ENCODE results near the gene ELMO3.

ELMO3 gene

GRCh38 chr16:67157892-67158635 is 40.9 kb upstream of the ELMO3 start:
- peaks cover 50% of the 10 kb centered on the region for H3K4me1 Mint-ChIP-seq (ENCODE audit: low read depth)
- H3K9me3 Mint-ChIP-seq, result no peaks in the 10 kb centered on the region
- DNase-seq (ENCODE audit: low spot score), result no peak
- peaks cover 2% of the 10 kb centered on the region for H3K27me3 Mint-ChIP-seq (ENCODE audit: low read depth)
- peak overlapping the region; percentile 95 for H3K27ac Mint-ChIP-seq
- H3K36me3 Mint-ChIP-seq (ENCODE audit: low read depth), result peaks cover 35% of the 10 kb centered on the region
- H3K4me3 Mint-ChIP-seq, result peak overlapping the region; percentile 86

DNA sequence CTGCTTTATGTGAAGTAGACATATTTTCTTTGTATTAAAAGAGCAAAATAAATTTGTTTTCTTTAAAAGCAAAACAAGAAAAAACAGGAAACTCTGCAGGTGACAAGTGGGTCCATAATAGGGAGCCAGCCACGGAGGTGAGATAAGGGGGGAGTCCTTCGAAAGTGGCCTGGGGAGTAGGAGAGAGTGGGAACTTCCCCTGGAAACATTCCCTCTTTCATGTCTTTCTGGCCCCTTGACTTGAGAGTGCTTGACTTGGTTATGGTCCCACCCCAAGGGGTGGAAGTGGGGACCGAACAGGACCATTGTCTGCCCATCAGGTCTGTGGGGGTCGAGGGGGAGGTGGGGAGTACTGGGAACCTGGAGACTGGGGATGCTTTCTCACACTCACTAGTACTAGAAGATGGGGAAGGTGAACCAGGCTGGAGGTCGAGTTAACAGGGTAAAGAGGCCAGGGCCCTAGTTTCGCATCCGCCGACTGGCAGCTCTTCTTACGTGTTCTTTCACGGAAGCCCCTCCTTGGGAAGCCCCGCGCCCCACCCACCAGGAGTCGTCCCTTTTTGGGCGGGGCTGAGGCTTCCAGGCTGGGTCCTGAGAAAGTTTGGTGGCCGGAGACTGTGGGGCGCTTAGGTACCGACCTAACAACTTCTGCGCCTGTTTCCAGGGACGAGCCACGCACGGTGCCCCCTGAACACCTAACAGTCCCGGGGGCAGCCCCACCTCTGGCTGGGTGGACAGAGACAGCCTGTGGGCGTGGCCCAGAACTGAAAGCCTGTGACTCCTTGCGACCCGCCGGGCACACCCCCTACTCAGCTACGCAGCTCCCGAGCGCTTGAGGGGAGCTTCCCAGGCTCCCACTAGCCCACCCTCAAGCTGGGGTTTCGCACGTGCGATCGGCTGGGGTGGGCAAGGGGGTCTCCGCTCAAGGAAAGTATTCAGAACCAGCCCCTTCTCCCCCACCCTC is 40.0 kb upstream of the ELMO3 start:
- Mint-ChIP-seq H3K27me3 (ENCODE audit: low read depth) (peaks cover 2% of the 10 kb centered on the region), H3K4me1 (ENCODE audit: low read depth) (peaks cover 44% of the 10 kb centered on the region), H3K9me3 (no peaks in the 10 kb centered on the region), H3K36me3 (ENCODE audit: low read depth) (peaks cover 30% of the 10 kb centered on the region), H3K27ac (peak overlapping the region; percentile 95), H3K4me3 (peak overlapping the region; percentile 86)
- peak; percentile 87 for DNase-seq (ENCODE audit: low spot score)

DNA sequence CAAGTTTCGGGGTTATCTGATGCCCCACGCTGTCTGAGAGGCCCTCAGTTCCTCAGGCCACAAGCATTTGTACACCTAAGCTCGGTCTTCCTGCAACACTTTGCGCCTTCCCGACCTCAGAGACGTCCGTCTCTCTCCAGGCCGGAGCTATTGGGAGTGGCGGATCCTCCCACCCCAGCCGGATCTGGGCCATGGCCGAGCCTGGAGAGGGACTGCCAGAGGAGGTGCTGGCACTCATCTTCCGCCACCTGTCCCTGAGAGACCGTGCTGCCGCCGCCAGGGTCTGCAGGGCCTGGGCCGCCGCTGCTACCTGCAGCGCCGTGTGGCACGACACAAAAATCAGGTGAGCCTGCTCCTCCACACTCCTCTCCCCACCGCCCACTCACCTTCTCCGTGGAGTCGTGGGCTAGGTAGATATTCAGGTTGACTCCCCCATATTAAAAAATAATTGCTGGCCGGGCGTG is 37.3 kb upstream of the ELMO3 start:
- H3K27ac Mint-ChIP-seq, result no peak overlapping the region
- peaks cover 41% of the 10 kb centered on the region for H3K4me1 Mint-ChIP-seq (ENCODE audit: low read depth)
- DNase-seq (ENCODE audit: low spot score), result no peak
- H3K36me3 Mint-ChIP-seq (ENCODE audit: low read depth), result peaks cover 31% of the 10 kb centered on the region
- H3K4me3 Mint-ChIP-seq, result peak overlapping the region; percentile 66
- H3K27me3 Mint-ChIP-seq (ENCODE audit: low read depth), result peaks cover 22% of the 10 kb centered on the region
- H3K9me3 Mint-ChIP-seq, result no peaks in the 10 kb centered on the region

- peaks cover 27% of the 10 kb centered on the region for H3K36me3 Mint-ChIP-seq (ENCODE audit: low read depth)
- H3K27ac Mint-ChIP-seq, result peak overlapping the region; percentile 67
- no peaks in the 10 kb centered on the region for H3K9me3 Mint-ChIP-seq
- H3K27me3 Mint-ChIP-seq (ENCODE audit: low read depth), result peaks cover 29% of the 10 kb centered on the region
- peak overlapping the region; percentile 66 for H3K4me3 Mint-ChIP-seq
- H3K4me1 Mint-ChIP-seq (ENCODE audit: low read depth), result peaks cover 34% of the 10 kb centered on the region
- DNase-seq (ENCODE audit: low spot score), result no peak
Measured at GRCh38 chr16:67162506-67163163, 36.3 kb upstream of the ELMO3 start.

DNA sequence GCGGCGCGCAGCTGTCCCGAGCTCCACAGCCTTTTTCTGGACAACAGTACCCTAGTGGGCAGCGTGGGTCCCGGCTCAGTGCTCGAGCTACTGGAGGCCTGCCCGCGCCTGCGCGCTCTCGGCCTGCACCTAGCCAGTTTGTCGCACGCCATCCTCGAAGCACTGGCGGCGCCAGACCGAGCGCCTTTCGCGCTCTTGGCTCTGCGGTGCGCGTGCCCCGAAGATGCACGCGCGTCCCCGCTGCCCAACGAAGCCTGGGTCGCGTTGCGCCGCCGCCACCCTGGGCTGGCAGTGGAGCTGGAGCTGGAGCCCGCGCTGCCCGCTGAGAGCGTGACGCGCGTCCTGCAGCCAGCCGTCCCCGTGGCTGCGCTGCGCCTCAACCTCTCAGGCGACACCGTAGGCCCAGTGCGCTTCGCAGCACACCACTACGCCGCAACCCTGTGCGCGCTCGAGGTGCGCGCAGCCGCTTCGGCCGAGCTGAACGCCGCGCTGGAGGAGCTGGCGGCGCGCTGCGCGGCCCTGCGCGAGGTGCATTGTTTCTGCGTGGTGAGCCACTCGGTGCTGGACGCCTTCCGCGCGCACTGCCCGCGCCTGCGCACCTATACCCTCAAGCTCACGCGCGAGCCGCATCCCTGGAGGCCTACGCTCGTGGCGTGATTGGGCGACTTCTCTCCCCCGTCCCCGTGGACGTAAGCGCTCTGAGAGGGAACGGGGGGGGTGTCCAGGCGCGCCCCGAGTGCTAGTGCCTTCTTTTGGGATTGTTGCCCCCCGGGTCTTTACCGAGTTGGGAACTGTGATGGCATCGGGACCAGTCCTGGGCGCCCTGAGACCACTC is 35.5 kb upstream of the ELMO3 start:
- Mint-ChIP-seq H3K4me1 (ENCODE audit: low read depth) (peaks cover 29% of the 10 kb centered on the region), H3K36me3 (ENCODE audit: low read depth) (peaks cover 23% of the 10 kb centered on the region), H3K9me3 (no peaks in the 10 kb centered on the region), H3K27ac (no peak overlapping the region), H3K4me3 (peak overlapping the region; percentile 38), H3K27me3 (ENCODE audit: low read depth) (peaks cover 33% of the 10 kb centered on the region)
- DNase-seq (ENCODE audit: low spot score), result peak; percentile 56

- Mint-ChIP-seq H3K9me3 (no peaks in the 10 kb centered on the region), H3K36me3 (ENCODE audit: low read depth) (peaks cover 21% of the 10 kb centered on the region), H3K4me1 (ENCODE audit: low read depth) (peaks cover 25% of the 10 kb centered on the region), H3K4me3 (peak overlapping the region; percentile 38), H3K27ac (no peak overlapping the region), H3K27me3 (ENCODE audit: low read depth) (peaks cover 34% of the 10 kb centered on the region)
- no peak for DNase-seq (ENCODE audit: low spot score)
Measured at GRCh38 chr16:67163999-67164558, 34.9 kb upstream of the ELMO3 start.

- peaks cover 34% of the 10 kb centered on the region for H3K27me3 Mint-ChIP-seq (ENCODE audit: low read depth)
- DNase-seq (ENCODE audit: low spot score), result no peak
- peaks cover 21% of the 10 kb centered on the region for H3K36me3 Mint-ChIP-seq (ENCODE audit: low read depth)
- no peak within 1 kb of the TSS for H3K27ac Mint-ChIP-seq
- no peaks in the 10 kb centered on the region for H3K9me3 Mint-ChIP-seq
- H3K4me1 Mint-ChIP-seq (ENCODE audit: low read depth), result peaks cover 25% of the 10 kb centered on the region
- peak within 1 kb of the TSS; percentile 38 for H3K4me3 Mint-ChIP-seq
Measured at GRCh38 chr16:67164599-67165061, 34.3 kb upstream of the ELMO3 start, which contains the start of gene HSF4. TSS of gene HSF4 (plus strand) at chr16:67164745. CDS start at chr16:67164812, 67 bp downstream.

- DNase-seq (ENCODE audit: low spot score), result no peak
- no peak overlapping the region for H3K27ac Mint-ChIP-seq
- H3K9me3 Mint-ChIP-seq, result no peaks in the 10 kb centered on the region
- H3K4me3 Mint-ChIP-seq, result peak overlapping the region; percentile 38
- peaks cover 21% of the 10 kb centered on the region for H3K36me3 Mint-ChIP-seq (ENCODE audit: low read depth)
- peaks cover 29% of the 10 kb centered on the region for H3K4me1 Mint-ChIP-seq (ENCODE audit: low read depth)
- H3K27me3 Mint-ChIP-seq (ENCODE audit: low read depth), result peaks cover 34% of the 10 kb centered on the region
Measured at GRCh38 chr16:67165121-67166078, 33.5 kb upstream of the ELMO3 start.

DNA sequence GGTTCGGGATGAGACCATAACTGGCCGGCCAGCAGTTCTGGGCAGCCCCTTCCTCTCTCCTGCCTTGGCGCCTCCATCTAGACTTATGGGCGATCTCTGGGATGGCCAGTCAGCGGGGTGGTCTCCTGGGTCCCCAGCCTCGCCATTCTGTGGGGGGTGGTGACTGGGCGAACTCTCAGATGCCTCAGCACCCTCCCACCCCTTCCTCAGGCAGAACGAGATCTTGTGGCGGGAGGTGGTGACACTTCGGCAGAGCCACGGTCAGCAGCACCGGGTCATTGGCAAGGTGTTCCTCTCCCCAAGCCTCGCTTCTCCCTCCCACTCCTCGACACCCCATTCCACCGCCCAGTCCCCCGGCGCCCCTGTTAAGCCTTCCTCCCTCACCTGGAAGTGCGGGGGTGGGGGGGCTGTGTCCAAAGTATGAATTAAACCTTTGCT is 32.8 kb upstream of the ELMO3 start:
- Mint-ChIP-seq H3K9me3 (no peaks in the 10 kb centered on the region), H3K4me3 (no peak overlapping the region), H3K36me3 (ENCODE audit: low read depth) (peaks cover 20% of the 10 kb centered on the region), H3K4me1 (ENCODE audit: low read depth) (peaks cover 32% of the 10 kb centered on the region), H3K27me3 (ENCODE audit: low read depth) (peaks cover 33% of the 10 kb centered on the region), H3K27ac (no peak overlapping the region)
- no peak for DNase-seq (ENCODE audit: low spot score)

- no peak overlapping the region for H3K4me3 Mint-ChIP-seq
- peaks cover 35% of the 10 kb centered on the region for H3K27me3 Mint-ChIP-seq (ENCODE audit: low read depth)
- no peak for DNase-seq (ENCODE audit: low spot score)
- peaks cover 20% of the 10 kb centered on the region for H3K36me3 Mint-ChIP-seq (ENCODE audit: low read depth)
- peaks cover 35% of the 10 kb centered on the region for H3K4me1 Mint-ChIP-seq (ENCODE audit: low read depth)
- H3K9me3 Mint-ChIP-seq, result no peaks in the 10 kb centered on the region
- no peak overlapping the region for H3K27ac Mint-ChIP-seq
Measured at GRCh38 chr16:67166598-67167168, 32.2 kb upstream of the ELMO3 start.

DNA sequence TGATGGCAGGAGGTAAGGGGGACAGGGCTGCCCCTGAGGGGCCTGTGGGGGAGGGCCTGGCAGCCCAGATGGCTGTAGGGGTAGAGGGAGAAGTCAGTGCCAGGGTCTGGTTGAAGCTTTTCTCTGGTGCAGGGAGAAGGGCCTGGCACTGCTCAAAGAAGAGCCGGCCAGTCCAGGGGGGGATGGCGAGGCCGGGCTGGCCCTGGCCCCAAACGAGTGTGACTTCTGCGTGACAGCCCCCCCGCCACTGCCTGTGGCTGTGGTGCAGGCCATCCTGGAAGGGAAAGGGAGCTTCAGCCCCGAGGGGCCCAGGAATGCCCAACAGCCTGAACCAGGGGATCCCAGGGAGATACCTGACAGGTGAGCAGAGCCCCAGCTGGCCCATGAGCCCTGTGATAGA is 31.3 kb upstream of the ELMO3 start:
- Mint-ChIP-seq H3K27me3 (ENCODE audit: low read depth) (peaks cover 35% of the 10 kb centered on the region), H3K4me3 (no peak overlapping the region), H3K4me1 (ENCODE audit: low read depth) (peaks cover 32% of the 10 kb centered on the region), H3K27ac (no peak overlapping the region), H3K36me3 (ENCODE audit: low read depth) (peaks cover 17% of the 10 kb centered on the region), H3K9me3 (no peaks in the 10 kb centered on the region)
- no peak for DNase-seq (ENCODE audit: low spot score)

Measured in T-helper 2 cell treated with Interferon-gamma antibody and Interleukin-4, amounts not matched to agents 5 μg/mL and 100 μg/mL, for 36 hours (primary cell).